Smooth muscle cell of the coronary artery (primary cell): ENCODE measurements around the gene ACAD10. TPM values are rescaled to one million over a fixed set of nuclear protein-coding genes. Genes with fewer than 3 reads are reported as not detected.

Experiments
- total RNA-seq: library from RNA; depleted of rRNA; stranded (reverse); fragments of >200 nt; gene quantifications from 2 replicates; pipeline ENCODE4 v1.2.3, GENCODE V29; 2014; ENCODE audit warnings: low replicate concordance

ACAD10 gene
- total RNA-seq, result 9.9 and 10.1 TPM in 2 replicates

DNA sequence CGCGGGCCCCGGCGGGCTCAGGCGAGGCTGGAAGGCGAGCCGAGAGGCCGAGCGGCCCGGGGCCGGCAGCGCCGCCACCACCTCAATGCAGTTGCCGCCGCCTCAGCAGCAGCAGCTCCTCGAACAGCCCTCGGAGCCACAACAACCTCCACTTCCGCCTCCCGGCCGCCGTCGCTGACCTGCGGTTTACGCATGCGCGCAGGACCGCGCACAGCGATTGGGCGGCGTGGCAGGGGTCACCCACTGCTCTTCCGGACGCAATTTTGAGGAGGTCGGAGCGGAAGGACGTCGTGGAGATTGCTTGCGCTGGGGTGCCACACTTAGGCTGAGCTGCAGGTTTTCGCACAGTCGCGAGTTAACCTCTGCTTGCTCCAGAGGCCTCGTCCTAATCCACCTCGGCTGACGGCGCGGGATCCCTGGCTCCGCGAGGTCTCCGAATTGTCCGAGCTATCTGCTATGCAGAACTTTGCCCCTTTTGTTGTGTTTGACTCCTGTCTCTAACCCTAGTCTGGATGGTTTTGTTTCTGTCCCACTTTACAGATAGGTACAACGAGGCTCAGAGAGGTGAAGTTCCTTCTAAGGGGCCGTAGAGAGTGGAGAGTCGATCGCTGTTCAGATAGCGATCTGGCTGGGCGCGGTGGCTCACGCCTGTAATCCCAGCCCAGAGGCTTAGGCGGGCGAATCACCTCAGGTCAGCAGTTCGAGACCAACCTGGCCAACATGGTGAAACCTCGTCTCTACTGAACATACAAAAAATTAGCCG is at the start of gene ACAD10, which contains the start of gene BRAP:
TSS of gene ACAD10 (plus strand) at position 243 of the 763 bp plus-strand sequence. CDS start 6,657 bp downstream, outside the sequence.
TSS of gene BRAP (minus strand) at position 146 of the 763 bp plus-strand sequence. CDS start 164 bp downstream, outside the sequence.

DNA sequence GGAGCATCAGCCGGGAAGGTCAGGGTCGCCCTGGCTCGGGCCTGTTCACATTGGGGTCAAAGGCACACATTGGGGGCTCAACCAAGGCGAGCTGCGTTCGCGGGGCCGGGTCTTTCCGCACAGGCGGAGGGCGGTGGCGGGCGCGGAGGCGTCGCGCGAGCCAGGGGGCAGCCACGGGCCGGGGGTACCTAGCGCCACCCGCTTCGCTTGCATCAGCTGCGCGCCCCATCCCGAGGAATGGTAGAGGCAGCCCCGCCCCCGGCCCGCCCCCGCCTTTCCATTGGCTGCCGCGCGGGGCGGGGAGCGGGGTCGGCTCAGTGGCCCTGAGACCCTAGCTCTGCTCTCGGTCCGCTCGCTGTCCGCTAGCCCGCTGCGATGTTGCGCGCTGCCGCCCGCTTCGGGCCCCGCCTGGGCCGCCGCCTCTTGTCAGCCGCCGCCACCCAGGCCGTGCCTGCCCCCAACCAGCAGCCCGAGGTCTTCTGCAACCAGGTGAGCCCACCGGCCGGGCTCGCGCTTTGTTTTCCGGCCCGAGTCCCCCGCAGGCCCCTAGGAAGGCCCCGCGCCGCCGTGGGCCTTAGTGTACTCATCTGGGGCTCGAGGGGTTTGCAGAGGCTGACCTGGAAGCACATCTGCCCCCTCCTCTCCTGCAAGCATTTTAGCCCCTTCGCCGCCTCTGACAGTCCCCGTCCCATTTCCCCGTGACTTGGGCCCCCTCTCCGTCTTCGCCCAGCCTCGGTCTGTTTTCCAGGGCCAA is 80.9 kb downstream of the ACAD10 start, which contains the start of gene ALDH2:
TSS of gene ALDH2 (plus strand) at position 326 of the 754 bp plus-strand sequence. CDS start at position 376, 50 bp downstream.

Other genes starting within 250 kb of the ACAD10 start
- 10.2 and 13.8 TPM in 2 replicates for gene ATXN2, start 86.7 kb upstream of the ACAD10 start, total RNA-seq
- 15.0 and 31.7 TPM in 2 replicates for gene BRAP, start 97 bp upstream of the ACAD10 start, total RNA-seq
- gene ALDH2, start 80.9 kb downstream of the ACAD10 start, total RNA-seq, result 52.9 and 55.0 TPM in 2 replicates
- gene MAPKAPK5, start 156.2 kb downstream of the ACAD10 start, total RNA-seq, result 18.3 and 26.5 TPM in 2 replicates